CD14-positive monocyte (primary cell): ENCODE data around the gene FTHL17. TPM values are rescaled to one million over a fixed set of nuclear protein-coding genes. Genes with fewer than 3 reads are reported as not detected.

Source experiments
- DNase-seq, 3 donors: peaks; one replicate each; pipeline ENCODE4 v3.0.0-alpha.2; 2011 to 2022
- H2AFZ ChIP-seq: 2 replicates; pipeline ENCODE4 v1.6.0; 2012; ENCODE audit warnings: mild to moderate bottlenecking, low read depth, low read length, inconsistent platforms; ENCODE audit not compliant: insufficient read depth, poor library complexity, severe bottlenecking
- H3K27ac ChIP-seq, 2 donors: 1 replicate in 1 of 2; 2 replicates in 1 of 2; pipeline ENCODE4 v1.5.1; 2012 to 2013; ENCODE audit warnings: low read length in 2 of 2, control low read depth in 1 of 2, inconsistent platforms in 1 of 2, low read depth in 1 of 2, mild to moderate bottlenecking in 1 of 2
- H3K27me3 ChIP-seq, 2 donors: one replicate each; pipeline versions ENCODE4 v1.6.0 to v1.6.1; 2011 to 2013; ENCODE audit warnings: low read length in 2 of 2; ENCODE audit not compliant: control insufficient read depth in 2 of 2, insufficient read depth in 2 of 2
- H3K36me3 ChIP-seq, 2 donors: replicated peaks in 1 of 2; 1 replicate in 1 of 2; 2 replicates in 1 of 2; pipeline versions ENCODE4 v1.5.1 to v1.6.1; 2012 to 2013; ENCODE audit warnings: low read length in 2 of 2, control low read depth in 1 of 2, inconsistent platforms in 1 of 2, mild to moderate bottlenecking in 1 of 2; ENCODE audit not compliant: insufficient read depth in 2 of 2, control insufficient read depth in 1 of 2
- H3K4me1 ChIP-seq, 2 donors: 1 replicate in 1 of 2; 2 replicates in 1 of 2; pipeline versions ENCODE4 v1.5.1 to v1.6.1; 2012 to 2013; ENCODE audit warnings: low read length in 2 of 2, control low read depth in 1 of 2, inconsistent platforms in 1 of 2, mild to moderate bottlenecking in 1 of 2, moderate library complexity in 1 of 2; ENCODE audit not compliant: insufficient read depth in 2 of 2, control insufficient read depth in 1 of 2
- H3K4me2 ChIP-seq: replicated peaks from 2 replicates; pipeline ENCODE3; 2012; ENCODE audit warnings: low read length, moderate library complexity, mild to moderate bottlenecking; ENCODE audit not compliant: poor library complexity, severe bottlenecking; ENCODE audit errors: extremely low read depth
- H3K4me3 ChIP-seq, 3 experiments: fragments of 200-600 bp in 1 of 3; sonication (generic) in 1 of 3; replicated peaks in 1 of 3; 1 replicate in 2 of 3; 2 replicates in 1 of 3; pipeline ENCODE4 v1.5.1; 2011 to 2013; ENCODE audit warnings: low read length in 3 of 3, mild to moderate bottlenecking in 3 of 3, control low read depth in 2 of 3, low read depth in 2 of 3, inconsistent platforms in 1 of 3, moderate library complexity in 1 of 3
- H3K79me2 ChIP-seq: 2 replicates; pipeline ENCODE4 v1.6.0; 2012; ENCODE audit warnings: mild to moderate bottlenecking, control low read depth, inconsistent platforms, low read length, moderate library complexity; ENCODE audit not compliant: insufficient read depth
- H3K9ac ChIP-seq: 2 replicates; pipeline ENCODE4 v1.6.0; 2017; ENCODE audit warnings: low read length, mild to moderate bottlenecking; ENCODE audit not compliant: insufficient read depth, poor library complexity, severe bottlenecking
- H3K9me3 ChIP-seq, 2 donors: replicated peaks in 1 of 2; 1 replicate in 1 of 2; 2 replicates in 1 of 2; pipeline versions ENCODE4 v1.5.1 to v1.6.1; 2012 to 2013; ENCODE audit warnings: low read length in 2 of 2, control low read depth in 1 of 2; ENCODE audit not compliant: control insufficient read depth in 1 of 2, insufficient read depth in 1 of 2
- H4K20me1 ChIP-seq: 2 replicates; pipeline ENCODE4 v1.6.0; 2012; ENCODE audit warnings: mild to moderate bottlenecking, low read length, control low read depth, moderate library complexity; ENCODE audit not compliant: insufficient read depth
- H3K27ac Mint-ChIP-seq, 7 donors: one replicate each; pipeline ENCODE4 v1.8.0; 2020; ENCODE audit warnings: mild to moderate bottlenecking in 7 of 7, mixed read lengths in 7 of 7, moderate library complexity in 6 of 7, inconsistent platforms in 2 of 7
- H3K27me3 Mint-ChIP-seq, 3 donors: one replicate each; pipeline ENCODE4 v1.8.0; 2021 to 2022; ENCODE audit warnings: low read depth in 3 of 3, mild to moderate bottlenecking in 3 of 3, mixed read lengths in 3 of 3, moderate library complexity in 3 of 3, inconsistent platforms in 1 of 3
- H3K36me3 Mint-ChIP-seq, 2 donors: one replicate each; pipeline ENCODE4 v1.8.0; 2020; ENCODE audit warnings: mixed read lengths in 2 of 2, inconsistent platforms in 1 of 2, mild to moderate bottlenecking in 1 of 2
- H3K4me1 Mint-ChIP-seq: one replicate; pipeline ENCODE4 v1.8.0; 2020; ENCODE audit warnings: mild to moderate bottlenecking, mixed read lengths
- H3K4me3 Mint-ChIP-seq, 2 donors: one replicate each; pipeline ENCODE4 v1.8.0; 2020; ENCODE audit warnings: mild to moderate bottlenecking in 2 of 2, mixed read lengths in 2 of 2, moderate library complexity in 1 of 2
- H3K9me3 Mint-ChIP-seq, 7 donors: one replicate each; pipeline ENCODE4 v1.8.0; 2020 to 2022; ENCODE audit warnings: mixed read lengths in 7 of 7, mild to moderate bottlenecking in 6 of 7, moderate library complexity in 6 of 7, inconsistent platforms in 2 of 7
- WGBS: methylation state at CpG from one replicate; pipeline ENCODE4 v1.1.5; 2013; ENCODE audit warnings: missing lambda C conversion rate; ENCODE audit not compliant: insufficient coverage; 5-methylcytosine and 5-hydroxymethylcytosine counted together
- intact Hi-C, 2 donors: fragments of 100-400 bp; cut with micrococcal nuclease; formaldehyde crosslinking; loops; one replicate each; pipeline versions ENCODE4 v1.15.0 to v1.15.1; 2023
- polyA plus RNA-seq, 3 donors: library from polyadenylated mRNA; depleted of rRNA in 1 of 3; unstranded in 2 of 3; stranded (reverse) in 1 of 3; fragments of 300-500 nt in 2 of 3; fragments of >200 nt in 1 of 3; fragmentation: Illumina TruSeq in 2 of 3; gene quantifications; 1 replicate in 2 of 3; 2 replicates in 1 of 3; pipeline ENCODE4 v1.2.3, GENCODE V29; 2012 to 2021
- TF ChIP-seq, protein P1 (sequence below): fragments of 200-600 bp; IDR thresholded peaks from one replicate; pipeline ENCODE4 v1.8.0; 2022; ENCODE audit warnings: antibody characterized with exemption, mild to moderate bottlenecking

FTHL17 gene
- polyA plus RNA-seq, 3 donors = not detected

GRCh38 chrX:31061091-31061490, 10.8 kb downstream of the FTHL17 start:
- Histone ChIP-seq H3K27ac (no peak overlapping the region), H2AFZ (no peak overlapping the region), H3K27me3 (no peaks in the 10 kb centered on the region), H3K36me3 (no peaks in the 10 kb centered on the region), H3K4me3 (no peak overlapping the region), H3K4me1 (no peaks in the 10 kb centered on the region), H3K9ac (no peak overlapping the region), H3K9me3 (no peaks in the 10 kb centered on the region), H3K79me2 (no peaks in the 10 kb centered on the region), H4K20me1 (no peaks in the 10 kb centered on the region), H3K4me2 (no peak overlapping the region)
- no peaks in the 10 kb centered on the region for H3K36me3 Mint-ChIP-seq
- no peaks in the 10 kb centered on the region for H3K4me1 Mint-ChIP-seq
- no peaks in the 10 kb centered on the region for H3K27me3 Mint-ChIP-seq
- intact Hi-C loops = no loop called here
- peaks cover 0 to 2% (median 0%) of the 10 kb centered on the region in 7 donors for H3K9me3 Mint-ChIP-seq
- WGBS = no CpG with 5 or more reads among the region's 3 CpGs
- no peak overlapping the region for H3K4me3 Mint-ChIP-seq
- no peak overlapping the region for H3K27ac Mint-ChIP-seq
- TF ChIP-seq, protein P1, sequence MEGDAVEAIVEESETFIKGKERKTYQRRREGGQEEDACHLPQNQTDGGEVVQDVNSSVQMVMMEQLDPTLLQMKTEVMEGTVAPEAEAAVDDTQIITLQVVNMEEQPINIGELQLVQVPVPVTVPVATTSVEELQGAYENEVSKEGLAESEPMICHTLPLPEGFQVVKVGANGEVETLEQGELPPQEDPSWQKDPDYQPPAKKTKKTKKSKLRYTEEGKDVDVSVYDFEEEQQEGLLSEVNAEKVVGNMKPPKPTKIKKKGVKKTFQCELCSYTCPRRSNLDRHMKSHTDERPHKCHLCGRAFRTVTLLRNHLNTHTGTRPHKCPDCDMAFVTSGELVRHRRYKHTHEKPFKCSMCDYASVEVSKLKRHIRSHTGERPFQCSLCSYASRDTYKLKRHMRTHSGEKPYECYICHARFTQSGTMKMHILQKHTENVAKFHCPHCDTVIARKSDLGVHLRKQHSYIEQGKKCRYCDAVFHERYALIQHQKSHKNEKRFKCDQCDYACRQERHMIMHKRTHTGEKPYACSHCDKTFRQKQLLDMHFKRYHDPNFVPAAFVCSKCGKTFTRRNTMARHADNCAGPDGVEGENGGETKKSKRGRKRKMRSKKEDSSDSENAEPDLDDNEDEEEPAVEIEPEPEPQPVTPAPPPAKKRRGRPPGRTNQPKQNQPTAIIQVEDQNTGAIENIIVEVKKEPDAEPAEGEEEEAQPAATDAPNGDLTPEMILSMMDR = no peak
- no peak for DNase-seq

- Histone ChIP-seq H3K9me3 (no peaks in the 10 kb centered on the region), H3K4me2 (no peak overlapping the region), H4K20me1 (no peaks in the 10 kb centered on the region), H3K9ac (no peak overlapping the region), H3K4me1 (no peaks in the 10 kb centered on the region), H3K27ac (no peak overlapping the region), H3K27me3 (no peaks in the 10 kb centered on the region), H3K36me3 (no peaks in the 10 kb centered on the region), H3K4me3 (no peak overlapping the region), H2AFZ (no peak overlapping the region), H3K79me2 (no peaks in the 10 kb centered on the region)
- intact Hi-C loops = no loop called here
- no peak for DNase-seq
- Mint-ChIP-seq H3K4me3 (no peak overlapping the region), H3K9me3 (peaks cover 0 to 2% (median 0%) of the 10 kb centered on the region in 7 donors), H3K4me1 (no peaks in the 10 kb centered on the region), H3K27ac (no peak overlapping the region), H3K27me3 (no peaks in the 10 kb centered on the region), H3K36me3 (no peaks in the 10 kb centered on the region)
- 32% methylated on average over 2 of the region's 4 CpGs for WGBS
- TF ChIP-seq, protein P1 = no peak
Measured at GRCh38 chrX:31060016-31060415, 11.8 kb downstream of the FTHL17 start.
